ENCODE data around the gene TUBB1.

Gene TUBB1

GRCh38 chr20:59003836-59004492, 15.3 kb upstream of the TUBB1 start:
- Histone ChIP-seq H3K4me3 (ENCODE audit: low read depth, low read length) (no peak overlapping the region), H3K4me1 (no peaks in the 10 kb centered on the region), H3K27me3 (no peaks in the 10 kb centered on the region), H3K36me3 (no peaks in the 10 kb centered on the region), H3K9me3 (no peaks in the 10 kb centered on the region)
- TF ChIP-seq CTCF (IDR thresholded peaks at IDR 0.05; ENCODE audit: low read depth, low read length): no peak
- no peak for DNase-seq

- H3K27me3 ChIP-seq: no peaks in the 10 kb centered on the region
- H3K4me1 ChIP-seq: no peaks in the 10 kb centered on the region
- H3K4me3 ChIP-seq (ENCODE audit: low read depth, low read length): no peak overlapping the region
- H3K36me3 ChIP-seq: no peaks in the 10 kb centered on the region
- DNase-seq: no peak
- no peak for TF ChIP-seq CTCF (IDR thresholded peaks at IDR 0.05; ENCODE audit: low read depth, low read length)
- H3K9me3 ChIP-seq: no peaks in the 10 kb centered on the region
These were observed 14.8 kb upstream of the TUBB1 start for GRCh38 chr20:59004493-59004762.

GRCh38 chr20:59004763-59005522, 14.3 kb upstream of the TUBB1 start:
- H3K4me3 ChIP-seq (ENCODE audit: low read depth, low read length): no peak overlapping the region
- H3K36me3 ChIP-seq: no peaks in the 10 kb centered on the region
- no peaks in the 10 kb centered on the region for H3K27me3 ChIP-seq
- TF ChIP-seq CTCF (IDR thresholded peaks at IDR 0.05; ENCODE audit: low read depth, low read length): no peak
- no peak for DNase-seq
- no peaks in the 10 kb centered on the region for H3K9me3 ChIP-seq
- H3K4me1 ChIP-seq: no peaks in the 10 kb centered on the region

GRCh38 chr20:59005523-59006166, 13.6 kb upstream of the TUBB1 start:
- Histone ChIP-seq H3K4me3 (ENCODE audit: low read depth, low read length) (no peak overlapping the region), H3K9me3 (no peaks in the 10 kb centered on the region), H3K36me3 (no peaks in the 10 kb centered on the region), H3K27me3 (no peaks in the 10 kb centered on the region), H3K4me1 (no peaks in the 10 kb centered on the region)
- no peak for TF ChIP-seq CTCF (IDR thresholded peaks at IDR 0.05; ENCODE audit: low read depth, low read length)
- no peak for DNase-seq

- no peak overlapping the region for H3K4me3 ChIP-seq (ENCODE audit: low read depth, low read length)
- DNase-seq: no peak
- no peaks in the 10 kb centered on the region for H3K9me3 ChIP-seq
- no peaks in the 10 kb centered on the region for H3K36me3 ChIP-seq
- H3K4me1 ChIP-seq: no peaks in the 10 kb centered on the region
- H3K27me3 ChIP-seq: no peaks in the 10 kb centered on the region
- no peak for TF ChIP-seq CTCF (IDR thresholded peaks at IDR 0.05; ENCODE audit: low read depth, low read length)
These were observed 12.9 kb upstream of the TUBB1 start for GRCh38 chr20:59006167-59006863.

All from BE2C (cell line).